GM19043 (cell line): ENCODE measurements around the gene TMEM63A.

Source experiments
- ATAC-seq: cut with Tn5 transposase; IDR thresholded peaks from one replicate; pipeline ENCODE4 v1.9.1; 2021; ENCODE audit warnings: low read depth; ENCODE audit not compliant: unreplicated experiment

TMEM63A gene

GRCh38 chr1:225868631-225869330, 13.4 kb downstream of the TMEM63A start:
- ATAC-seq: no peak

- no peak for ATAC-seq
Measured at GRCh38 chr1:225866981-225867380, 15.2 kb downstream of the TMEM63A start.

- ATAC-seq: no peak
Measured at GRCh38 chr1:225866061-225866837, 15.9 kb downstream of the TMEM63A start.

GRCh38 chr1:225865514-225865913, 16.7 kb downstream of the TMEM63A start:
- no peak for ATAC-seq

GRCh38 chr1:225863167-225863566, 19.0 kb downstream of the TMEM63A start:
- no peak for ATAC-seq

GRCh38 chr1:225862581-225862950, 19.6 kb downstream of the TMEM63A start:
- no peak for ATAC-seq

GRCh38 chr1:225861834-225862580, 20.2 kb downstream of the TMEM63A start:
- no peak for ATAC-seq

GRCh38 chr1:225860876-225861441, 21.2 kb downstream of the TMEM63A start:
- no peak for ATAC-seq

GRCh38 chr1:225860107-225860506, 22.1 kb downstream of the TMEM63A start:
- ATAC-seq: no peak

GRCh38 chr1:225859151-225859550, 23.0 kb downstream of the TMEM63A start:
- ATAC-seq: no peak

GRCh38 chr1:225857256-225857655, 24.9 kb downstream of the TMEM63A start:
- no peak for ATAC-seq

GRCh38 chr1:225855503-225856300, 26.5 kb downstream of the TMEM63A start:
- no peak for ATAC-seq

- ATAC-seq: no peak
Measured at GRCh38 chr1:225853441-225853840, 28.7 kb downstream of the TMEM63A start.

GRCh38 chr1:225852413-225853124, 29.6 kb downstream of the TMEM63A start:
- no peak for ATAC-seq

GRCh38 chr1:225851805-225852204, 30.4 kb downstream of the TMEM63A start:
- ATAC-seq: peak; percentile 42

GRCh38 chr1:225850370-225850769, 31.8 kb downstream of the TMEM63A start:
- ATAC-seq: no peak

GRCh38 chr1:225849925-225850324, 32.3 kb downstream of the TMEM63A start:
- no peak for ATAC-seq

- peak; percentile 64 for ATAC-seq
Measured at GRCh38 chr1:225848030-225848955, 33.9 kb downstream of the TMEM63A start.

- ATAC-seq: peak; percentile 2
Measured at GRCh38 chr1:225847610-225848009, 34.6 kb downstream of the TMEM63A start.
